Spleen (tissue), 11 donors: ENCODE data around the gene PCNX2. TPM values are rescaled to one million over a fixed set of nuclear protein-coding genes. Genes with fewer than 3 reads are reported as not detected.
A peak's percentile ranks its signal among the peaks of the same experiment; 100 is the strongest.

Experiments used
- DNase-seq: peaks from one replicate; pipeline ENCODE4 v3.0.0-alpha.2; 2020
- H3K27ac ChIP-seq, 8 donors: fragments of 200-600 bp; sonication (generic) in 7 of 8; 1 replicate in 4 of 8; 2 replicates in 4 of 8; pipeline versions ENCODE4 v1.5.0 to v1.8.0; 2016 to 2021; ENCODE audit warnings: inconsistent platforms in 4 of 8, mild to moderate bottlenecking in 4 of 8, moderate library complexity in 1 of 8
- H3K27me3 ChIP-seq, 7 donors: fragments of 200-600 bp; sonication (generic) in 6 of 7; replicated peaks in 1 of 7; 1 replicate in 4 of 7; 2 replicates in 3 of 7; pipeline versions ENCODE4 v1.5.0 to v1.8.0; 2016 to 2021; ENCODE audit warnings: inconsistent platforms in 3 of 7, mild to moderate bottlenecking in 1 of 7
- H3K36me3 ChIP-seq, 6 donors: fragments of 200-600 bp; sonication (generic) in 5 of 6; 1 replicate in 4 of 6; 2 replicates in 2 of 6; pipeline versions ENCODE4 v1.5.0 to v1.8.0; 2016 to 2021; ENCODE audit warnings: inconsistent platforms in 2 of 6
- H3K4me1 ChIP-seq, 6 donors: fragments of 200-600 bp; sonication (generic) in 5 of 6; 1 replicate in 3 of 6; 2 replicates in 3 of 6; pipeline versions ENCODE4 v1.5.0 to v1.8.0; 2016 to 2021; ENCODE audit warnings: inconsistent platforms in 3 of 6
- H3K4me3 ChIP-seq, 8 donors: fragments of 200-600 bp; sonication (generic) in 7 of 8; 1 replicate in 4 of 8; 2 replicates in 4 of 8; pipeline versions ENCODE4 v1.5.0 to v1.8.0; 2016 to 2021; ENCODE audit warnings: inconsistent platforms in 4 of 8, mild to moderate bottlenecking in 4 of 8, moderate library complexity in 2 of 8
- H3K9me3 ChIP-seq, 8 donors: fragments of 200-600 bp; sonication (generic) in 7 of 8; 1 replicate in 4 of 8; 2 replicates in 4 of 8; pipeline versions ENCODE4 v1.5.0 to v1.8.0; 2016 to 2021; ENCODE audit warnings: inconsistent platforms in 4 of 8
- POLR2A ChIP-seq, 3 donors: fragments of 450-650 bp; IDR thresholded peaks; one replicate each; pipeline ENCODE4 v1.5.1; 2017; ENCODE audit warnings: antibody characterized with exemption in 3 of 3, mild to moderate bottlenecking in 1 of 3
- POLR2AphosphoS5 ChIP-seq, 3 donors: sonication (generic); formaldehyde crosslinking; IDR thresholded peaks; one replicate each; pipeline ENCODE4 v1.5.1; 2017; ENCODE audit warnings: antibody characterized with exemption in 3 of 3
- WGBS, 5 donors: extraction: QIAGEN DNeasy Blood & Tissue Kit in 3 of 5; methylation state at CpG; one replicate each; pipeline versions ENCODE4 v1.1.5 to v1.1.7; 2013 to 2018; 5-methylcytosine and 5-hydroxymethylcytosine counted together
- intact Hi-C: fragments of 100-400 bp; cut with DNase I; formaldehyde crosslinking; loops from one replicate; pipeline ENCODE4 v1.15.0; 2023; ENCODE audit warnings: low total_unique reads
- polyA plus RNA-seq, 3 donors: library from polyadenylated mRNA; stranded (reverse); fragments of 200-250 nt; gene quantifications; one replicate each; pipeline ENCODE4 v1.2.1, GENCODE V29; 2013
- total RNA-seq, 7 donors: library from RNA; depleted of rRNA in 3 of 7; stranded (reverse); fragments of >200 nt in 3 of 7; fragmentation: NEBNext Ultra II Directional in 4 of 7; extraction: Animal tissue kit (Norgen Biotek cat#: 25700) in 4 of 7; gene quantifications; one replicate each; pipeline versions ENCODE4 v1.1.0 to v1.2.1, GENCODE V29; 2016 to 2021
- TF ChIP-seq, protein P1 (sequence below), 11 experiments: fragments of 200-600 bp in 7 of 11; fragments of 450-650 bp in 4 of 11; sonication (generic) in 4 of 11; IDR thresholded peaks in 8 of 11; conservative IDR thresholded peaks in 3 of 11; 1 replicate in 7 of 11; 2 replicates in 4 of 11; pipeline versions ENCODE4 v1.4.0 to v1.8.0; 2016 to 2021; ENCODE audit warnings: antibody characterized with exemption in 11 of 11, inconsistent platforms in 4 of 11, mild to moderate bottlenecking in 1 of 11
- donor health status: healthy with polysubstance abuse.
- donor health status: DM: no; HTN: no; CAD: no; lungs with moderate emphysema.
- donor health status: DM: no; HTN: no; CAD: no.
- donor health status: Bipolar disorder and iron deficiency.
- donor health status: healthy.
- donor health status: DM: no; HTN: no; CAD: no.
- donor health status: DM: yes; HTN: yes; CAD: no.

The PCNX2 gene
- total and polyA plus RNA-seq, 10 donors, result 4.0 to 26.5 (median 15.4) TPM

GRCh38 chr1:233289676-233290075 lies 5.8 kb downstream of the PCNX2 start:
- intact Hi-C loops, result no loop called here

GRCh38 chr1:233282582-233282886 lies 13.0 kb downstream of the PCNX2 start:
- Histone ChIP-seq H3K36me3 (peaks cover 0 to 4% (median 0%) of the 10 kb centered on the region in 6 donors), H3K27ac (peak overlapping the region in 3 of 8 donors; percentile 10 to 50 (median 19)), H3K27me3 (no peaks in the 10 kb centered on the region), H3K4me1 (peaks cover 0 to 17% (median 11%) of the 10 kb centered on the region in 6 donors), H3K9me3 (no peaks in the 10 kb centered on the region), H3K4me3 (no peak overlapping the region)
- WGBS, 5 donors, result 73 to 91% (median 84%) methylated on average over 3 of the region's 3 CpGs
- intact Hi-C loops, result no loop called here
- TF ChIP-seq POLR2A (IDR thresholded peaks at IDR 0.05) (no peak), POLR2AphosphoS5 (IDR thresholded peaks at IDR 0.05) (no peak)
- TF ChIP-seq, protein P1, sequence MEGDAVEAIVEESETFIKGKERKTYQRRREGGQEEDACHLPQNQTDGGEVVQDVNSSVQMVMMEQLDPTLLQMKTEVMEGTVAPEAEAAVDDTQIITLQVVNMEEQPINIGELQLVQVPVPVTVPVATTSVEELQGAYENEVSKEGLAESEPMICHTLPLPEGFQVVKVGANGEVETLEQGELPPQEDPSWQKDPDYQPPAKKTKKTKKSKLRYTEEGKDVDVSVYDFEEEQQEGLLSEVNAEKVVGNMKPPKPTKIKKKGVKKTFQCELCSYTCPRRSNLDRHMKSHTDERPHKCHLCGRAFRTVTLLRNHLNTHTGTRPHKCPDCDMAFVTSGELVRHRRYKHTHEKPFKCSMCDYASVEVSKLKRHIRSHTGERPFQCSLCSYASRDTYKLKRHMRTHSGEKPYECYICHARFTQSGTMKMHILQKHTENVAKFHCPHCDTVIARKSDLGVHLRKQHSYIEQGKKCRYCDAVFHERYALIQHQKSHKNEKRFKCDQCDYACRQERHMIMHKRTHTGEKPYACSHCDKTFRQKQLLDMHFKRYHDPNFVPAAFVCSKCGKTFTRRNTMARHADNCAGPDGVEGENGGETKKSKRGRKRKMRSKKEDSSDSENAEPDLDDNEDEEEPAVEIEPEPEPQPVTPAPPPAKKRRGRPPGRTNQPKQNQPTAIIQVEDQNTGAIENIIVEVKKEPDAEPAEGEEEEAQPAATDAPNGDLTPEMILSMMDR (IDR thresholded peaks at IDR 0.05 in 8 of 11, conservative IDR thresholded peaks at IDR 0.05 in 3 of 11), result no peak
- DNase-seq, result no peak

More at GRCh38 chr1:233289676-233290075, 5.8 kb downstream of the PCNX2 start:
- Histone ChIP-seq H3K4me1 (peaks cover 0 to 29% (median 3%) of the 10 kb centered on the region in 6 donors), H3K36me3 (peaks cover 0 to 10% (median 0%) of the 10 kb centered on the region in 6 donors), H3K4me3 (no peak overlapping the region), H3K27ac (no peak overlapping the region), H3K9me3 (no peaks in the 10 kb centered on the region), H3K27me3 (no peaks in the 10 kb centered on the region)
- WGBS, 5 donors, result 80 to 92% (median 83%) methylated on average over 3 to 4 of the region's 4 CpGs
- TF ChIP-seq POLR2AphosphoS5 (IDR thresholded peaks at IDR 0.05) (no peak), POLR2A (IDR thresholded peaks at IDR 0.05) (no peak)
- TF ChIP-seq, protein P1 (IDR thresholded peaks at IDR 0.05 in 8 of 11, conservative IDR thresholded peaks at IDR 0.05 in 3 of 11), result no peak
- no peak for DNase-seq

DNA sequence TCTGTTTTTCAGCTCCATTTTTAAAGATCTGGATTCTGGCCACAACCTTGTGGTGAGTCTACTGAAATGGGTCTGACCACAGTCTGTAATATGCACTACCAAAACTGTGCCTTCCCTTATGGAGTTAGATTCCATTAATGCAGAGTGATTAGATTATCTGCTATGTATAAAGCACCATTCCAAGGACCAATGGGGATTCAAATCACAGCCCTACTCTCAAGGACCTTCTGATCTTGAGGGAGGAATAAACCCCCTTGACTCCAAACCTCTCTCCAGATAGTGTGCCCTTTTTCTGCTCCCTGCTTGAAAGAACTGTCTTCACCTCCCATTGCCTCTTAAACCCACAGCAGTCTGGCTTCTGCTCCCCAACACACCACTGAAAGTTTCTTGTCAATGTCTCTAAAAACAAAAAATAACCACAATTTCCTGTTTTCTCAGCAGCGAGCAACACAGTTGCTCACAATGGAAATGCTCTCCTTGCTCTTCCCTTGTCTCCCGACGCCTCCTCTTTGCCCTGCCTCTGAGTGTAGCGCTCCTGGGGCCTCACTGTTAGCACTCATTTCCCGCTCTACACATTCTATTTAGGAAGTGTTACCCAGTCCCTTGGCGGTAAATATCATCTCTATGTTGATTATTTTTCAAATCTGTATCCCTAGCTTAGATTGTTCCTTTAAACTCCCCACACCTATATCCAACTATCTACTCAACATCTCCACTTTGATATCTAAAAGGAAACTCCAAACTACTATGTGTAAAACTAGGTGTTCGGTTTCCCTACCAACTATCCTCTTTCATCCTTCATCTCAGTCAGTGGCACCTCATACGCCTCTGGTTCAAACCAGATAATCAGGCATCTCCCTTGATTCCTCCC lies 13.6 kb downstream of the PCNX2 start:
- WGBS, 5 donors, result 43 to 52% (median 47%) methylated on average over 8 of the region's 8 CpGs
- Histone ChIP-seq H3K27me3 (no peaks in the 10 kb centered on the region), H3K36me3 (no peaks in the 10 kb centered on the region), H3K9me3 (no peaks in the 10 kb centered on the region), H3K4me3 (no peak overlapping the region), H3K4me1 (peaks cover 0 to 17% (median 11%) of the 10 kb centered on the region in 6 donors), H3K27ac (peak overlapping the region in 4 of 8 donors; percentile 5 to 50 (median 14))
- DNase-seq, result no peak
- intact Hi-C loops, result no loop called here
- TF ChIP-seq POLR2AphosphoS5 (IDR thresholded peaks at IDR 0.05) (no peak), POLR2A (IDR thresholded peaks at IDR 0.05) (no peak)
- TF ChIP-seq, protein P1 (IDR thresholded peaks at IDR 0.05 in 8 of 11, conservative IDR thresholded peaks at IDR 0.05 in 3 of 11), result no peak

- H3K4me1 ChIP-seq, result peaks cover 0 to 17% (median 11%) of the 10 kb centered on the region in 6 donors
- TF ChIP-seq POLR2AphosphoS5 (IDR thresholded peaks at IDR 0.05), result no peak
- TF ChIP-seq, protein P1 (IDR thresholded peaks at IDR 0.05 in 8 of 11, conservative IDR thresholded peaks at IDR 0.05 in 3 of 11), result no peak
- no peak for TF ChIP-seq POLR2A (IDR thresholded peaks at IDR 0.05)
- no peaks in the 10 kb centered on the region for H3K9me3 ChIP-seq
- no peak overlapping the region for H3K4me3 ChIP-seq
- intact Hi-C loops, result no loop called here
- 90 to 98% (median 95%) methylated on average over 2 of the region's 2 CpGs for WGBS, 5 donors
- no peaks in the 10 kb centered on the region for H3K36me3 ChIP-seq
- H3K27ac ChIP-seq, result no peak overlapping the region
- DNase-seq, result no peak
- H3K27me3 ChIP-seq, result no peaks in the 10 kb centered on the region
Measured at GRCh38 chr1:233279971-233280370, 15.6 kb downstream of the PCNX2 start.
